GM21576 (cell line): ENCODE data around the gene UTS2R.
"Not testable (repeated sequence)": the region's sequence is repeated elsewhere in the genome, so short reads cannot be mapped to it uniquely, and the experiment has no call there.

Source experiments
- ATAC-seq: cut with Tn5 transposase; IDR thresholded peaks from one replicate; pipeline ENCODE4 v1.9.1; 2021; ENCODE audit warnings: mild to moderate bottlenecking, moderate library complexity; ENCODE audit not compliant: unreplicated experiment

Gene UTS2R

DNA sequence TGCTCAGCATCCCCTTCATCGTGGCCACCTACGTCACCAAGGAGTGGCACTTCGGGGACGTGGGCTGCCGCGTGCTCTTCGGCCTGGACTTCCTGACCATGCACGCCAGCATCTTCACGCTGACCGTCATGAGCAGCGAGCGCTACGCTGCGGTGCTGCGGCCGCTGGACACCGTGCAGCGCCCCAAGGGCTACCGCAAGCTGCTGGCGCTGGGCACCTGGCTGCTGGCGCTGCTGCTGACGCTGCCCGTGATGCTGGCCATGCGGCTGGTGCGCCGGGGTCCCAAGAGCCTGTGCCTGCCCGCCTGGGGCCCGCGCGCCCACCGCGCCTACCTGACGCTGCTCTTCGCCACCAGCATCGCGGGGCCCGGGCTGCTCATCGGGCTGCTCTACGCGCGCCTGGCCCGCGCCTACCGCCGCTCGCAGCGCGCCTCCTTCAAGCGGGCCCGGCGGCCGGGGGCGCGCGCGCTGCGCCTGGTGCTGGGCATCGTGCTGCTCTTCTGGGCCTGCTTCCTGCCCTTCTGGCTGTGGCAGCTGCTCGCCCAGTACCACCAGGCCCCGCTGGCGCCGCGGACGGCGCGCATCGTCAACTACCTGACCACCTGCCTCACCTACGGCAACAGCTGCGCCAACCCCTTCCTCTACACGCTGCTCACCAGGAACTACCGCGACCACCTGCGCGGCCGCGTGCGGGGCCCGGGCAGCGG is 3.2 kb downstream of the UTS2R start:
- no peak for ATAC-seq

- no peak for ATAC-seq
These were observed 3.9 kb downstream of the UTS2R start for GRCh38 chr17:82375359-82376041.

GRCh38 chr17:82376042-82376730 is 4.6 kb downstream of the UTS2R start:
- no peak for ATAC-seq

GRCh38 chr17:82377294-82377693 is 5.7 kb downstream of the UTS2R start:
- not testable (repeated sequence) for ATAC-seq

DNA sequence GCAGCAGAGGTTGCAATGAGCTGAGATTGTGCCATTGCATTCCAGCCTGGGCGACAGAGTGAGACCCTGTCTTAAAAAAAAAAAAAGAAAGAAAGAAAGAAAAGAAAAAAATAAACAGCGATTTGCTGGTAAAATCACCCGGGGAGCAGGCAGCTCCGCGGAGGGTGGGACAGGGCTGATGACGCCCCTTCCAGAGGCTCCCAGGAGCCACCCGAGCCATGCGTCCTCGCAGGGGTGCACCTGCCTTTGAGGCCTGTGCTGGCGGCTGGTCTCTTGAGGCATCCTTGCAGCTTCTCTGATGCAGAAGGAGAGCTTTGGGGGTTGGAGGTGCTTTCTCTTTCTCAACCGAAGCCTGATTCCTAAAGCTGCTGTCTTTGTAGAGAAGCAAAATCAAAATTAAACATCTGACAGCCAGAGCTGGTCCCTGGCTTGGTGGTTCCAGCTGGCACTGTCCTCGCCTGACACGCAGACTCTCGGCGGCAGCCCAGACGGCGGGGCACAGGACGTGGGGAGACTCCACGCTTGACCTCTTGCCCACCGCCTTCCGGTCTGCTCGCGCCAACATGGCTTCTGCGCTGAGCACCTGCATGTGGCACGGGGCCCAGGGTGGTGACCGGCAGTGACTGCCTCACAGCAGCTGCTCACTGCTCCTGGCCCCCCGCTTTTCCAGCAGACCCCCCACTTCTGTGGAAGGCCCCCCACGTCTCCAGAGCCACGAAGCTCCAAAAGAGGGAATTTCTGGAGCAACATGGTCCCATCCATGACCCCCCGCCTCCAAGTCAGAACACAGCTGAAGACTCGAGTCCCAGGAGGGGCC is 6.6 kb downstream of the UTS2R start:
- no peak for ATAC-seq

DNA sequence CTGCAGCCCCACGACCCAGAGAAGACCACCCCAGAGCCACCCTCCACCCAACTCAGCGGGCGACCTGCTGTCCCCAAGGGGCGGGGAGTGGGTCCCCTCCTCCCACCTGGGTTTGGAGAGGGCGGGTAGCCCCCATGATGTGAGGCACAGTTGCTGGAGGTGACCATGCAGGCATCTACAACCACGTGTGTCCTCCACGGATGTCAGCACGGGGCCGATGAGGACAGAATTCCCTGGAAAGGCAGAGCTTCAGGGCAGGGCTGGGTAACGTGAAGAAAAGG is 7.1 kb downstream of the UTS2R start:
- ATAC-seq, result no peak

GRCh38 chr17:82380860-82381702 is 9.5 kb downstream of the UTS2R start:
- ATAC-seq, result no peak

DNA sequence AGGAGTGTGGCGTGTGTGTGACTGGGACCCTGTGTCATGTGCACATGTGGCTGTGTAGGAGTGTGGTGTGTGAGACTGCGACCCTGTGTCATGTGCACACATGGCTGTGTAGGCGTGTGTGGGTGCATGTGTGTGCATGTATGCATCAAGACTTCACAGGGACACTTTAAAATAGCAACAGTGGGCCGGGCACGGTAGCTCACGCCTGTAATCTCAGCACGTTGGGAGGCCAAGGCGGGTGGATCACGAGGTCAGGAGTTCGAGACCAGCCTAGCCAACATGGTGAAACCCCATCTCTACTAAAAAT is 10.1 kb downstream of the UTS2R start:
- not testable (repeated sequence) for ATAC-seq

DNA sequence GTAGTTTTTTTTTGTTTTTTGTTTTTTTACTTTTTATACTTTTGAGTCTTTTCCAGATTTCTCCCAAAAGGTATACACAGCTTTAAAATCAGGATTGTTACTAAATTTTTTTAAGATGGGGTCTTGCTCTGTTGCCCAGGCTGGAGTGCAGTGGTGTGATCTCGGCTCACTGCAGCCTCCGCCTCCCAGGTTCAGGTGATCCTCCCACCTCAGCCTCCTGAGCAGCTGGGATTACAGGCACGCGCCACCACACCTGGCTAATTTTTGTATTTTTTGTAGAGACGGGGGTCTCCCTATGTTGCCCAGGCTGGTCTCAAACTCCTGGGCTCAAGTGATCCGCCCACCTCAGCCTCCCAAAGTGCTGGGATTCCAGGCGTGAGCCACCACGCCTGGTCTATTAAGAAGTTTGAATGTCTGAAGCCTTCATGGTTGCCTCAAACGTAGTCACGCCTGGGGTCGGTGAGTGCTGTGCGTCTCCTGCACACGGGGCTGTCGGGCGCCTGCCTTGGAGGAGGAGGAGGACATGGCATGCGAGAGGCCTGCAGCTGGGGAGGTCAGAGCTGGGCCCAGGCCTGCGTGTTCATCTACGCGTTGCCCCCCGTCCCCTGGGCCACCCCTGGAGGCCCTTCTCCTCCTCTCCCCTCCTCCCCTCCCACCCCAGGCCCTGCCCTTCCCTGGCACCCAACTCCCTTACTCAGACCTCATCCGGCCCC is 10.8 kb downstream of the UTS2R start:
- not testable (repeated sequence) for ATAC-seq

DNA sequence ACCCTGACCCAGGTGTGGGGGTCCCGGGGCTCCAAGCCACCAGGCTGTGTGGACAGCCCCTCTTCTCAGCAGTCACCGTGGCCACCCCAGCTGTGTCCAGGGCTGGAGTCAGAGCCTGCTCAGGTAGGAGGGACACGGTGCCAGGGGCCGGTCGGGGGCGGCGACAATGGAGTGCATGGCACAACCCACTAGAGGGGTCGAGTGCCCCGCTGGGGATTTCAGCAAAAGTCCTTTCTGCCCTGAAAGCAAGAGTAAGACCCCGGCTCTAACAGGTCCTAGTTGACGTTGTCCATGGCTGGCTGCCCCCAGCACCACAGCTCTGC is 11.3 kb downstream of the UTS2R start:
- no peak for ATAC-seq

GRCh38 chr17:82383411-82383810 is 11.8 kb downstream of the UTS2R start:
- ATAC-seq, result no peak

DNA sequence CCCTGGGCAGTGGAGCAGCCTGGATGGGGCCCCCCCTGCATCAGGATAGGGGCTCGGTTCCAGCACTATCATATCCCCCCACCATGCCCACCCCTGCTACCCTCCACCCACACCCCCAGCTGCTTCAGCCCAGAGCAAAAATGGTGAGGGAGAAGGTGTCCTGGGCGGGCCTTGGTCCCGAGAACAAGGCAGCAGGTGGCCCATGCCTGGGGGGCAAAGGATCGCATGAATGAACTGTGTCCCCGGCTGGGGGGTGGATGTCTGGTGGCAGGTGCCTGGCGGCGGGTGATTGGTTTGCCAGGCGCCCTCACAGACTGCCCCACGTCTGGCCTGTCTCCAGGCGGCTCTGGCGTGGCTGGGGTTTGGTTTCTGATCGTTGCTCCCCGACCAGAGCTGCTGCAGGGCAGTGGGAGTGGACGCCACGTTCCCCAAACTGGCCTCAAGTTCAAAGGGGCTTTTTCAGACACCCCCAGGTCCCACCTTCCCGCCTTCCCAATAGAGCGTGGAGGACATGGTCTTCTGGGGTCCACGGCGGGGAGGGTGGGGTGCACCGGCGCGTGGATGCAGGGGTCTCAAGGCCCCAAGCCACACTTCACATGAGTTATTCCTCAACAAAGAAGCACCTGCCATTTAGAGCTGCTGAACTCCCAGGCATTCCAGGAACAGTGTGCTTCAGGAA is 12.6 kb downstream of the UTS2R start:
- ATAC-seq, result no peak

GRCh38 chr17:82384730-82385481 is 13.3 kb downstream of the UTS2R start:
- no peak for ATAC-seq

GRCh38 chr17:82385559-82386254 is 14.1 kb downstream of the UTS2R start:
- no peak for ATAC-seq

DNA sequence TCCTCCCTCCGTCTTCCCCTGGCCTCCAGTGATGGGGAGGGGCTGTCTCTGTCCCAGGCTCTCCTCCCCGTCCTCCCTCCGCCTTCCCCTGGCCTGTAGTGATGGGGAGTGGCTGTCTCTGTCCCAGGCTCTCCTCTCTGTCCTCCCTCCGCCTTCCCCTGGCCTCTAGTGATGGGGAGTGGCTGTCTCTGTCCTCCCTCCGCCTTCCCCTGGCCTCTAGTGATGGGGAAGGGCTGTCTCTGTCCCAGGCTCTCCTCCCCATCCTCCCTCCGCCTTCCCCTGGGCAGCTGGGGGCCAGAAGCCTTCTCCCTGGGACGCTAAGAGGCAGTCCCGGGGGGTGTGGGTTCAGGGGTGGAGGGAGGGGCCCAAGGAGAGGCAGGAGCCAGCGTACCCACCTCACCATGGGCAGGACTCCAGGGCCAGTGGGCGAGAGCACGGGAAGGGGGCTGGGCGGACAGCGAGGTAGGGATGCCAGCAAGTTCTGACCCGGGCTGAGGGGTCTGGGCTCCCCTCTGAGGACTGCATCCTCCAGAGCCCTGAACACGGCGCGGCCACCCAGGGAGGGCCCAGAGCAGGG is 14.8 kb downstream of the UTS2R start:
- no peak for ATAC-seq

DNA sequence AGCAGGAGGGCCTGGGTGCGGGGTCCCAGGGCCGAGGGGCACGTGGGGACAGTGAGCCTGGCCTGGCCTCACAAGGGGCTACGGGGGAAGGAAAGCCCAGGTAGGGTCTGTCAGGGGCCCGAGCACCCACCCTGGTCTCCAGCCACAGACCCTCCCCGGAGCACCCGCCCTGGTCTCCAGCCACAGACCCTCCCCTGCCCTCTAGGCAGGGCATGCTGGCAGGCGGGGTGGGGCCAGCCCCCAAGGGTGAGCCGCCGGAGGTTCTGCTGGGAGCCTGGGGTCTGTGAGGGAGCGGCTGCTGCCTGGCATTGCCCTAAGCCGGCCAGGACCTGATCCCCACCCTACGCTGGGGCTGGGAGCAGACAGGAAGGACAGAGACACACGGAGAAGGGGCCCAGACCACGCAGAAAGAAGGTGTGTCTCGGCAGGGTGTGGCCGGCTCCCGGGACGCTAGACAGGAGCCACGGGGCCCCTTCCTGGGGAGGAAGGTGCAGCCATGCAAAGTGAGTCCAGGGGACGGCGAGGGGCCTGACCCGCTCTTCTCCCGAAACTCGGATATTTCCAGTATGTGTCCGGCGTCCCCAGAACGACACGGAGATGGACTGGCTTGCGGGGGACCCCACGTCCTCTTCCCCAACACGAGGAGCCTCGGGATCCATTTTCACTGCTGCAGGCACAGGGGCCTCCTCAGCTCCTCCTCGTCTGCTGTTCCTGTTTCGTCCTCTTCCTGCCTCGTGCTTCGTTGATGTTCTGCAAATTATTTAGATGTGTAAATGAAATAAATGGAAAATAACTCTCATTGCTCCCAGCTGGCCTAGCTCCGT is 15.5 kb downstream of the UTS2R start:
- no peak for ATAC-seq

DNA sequence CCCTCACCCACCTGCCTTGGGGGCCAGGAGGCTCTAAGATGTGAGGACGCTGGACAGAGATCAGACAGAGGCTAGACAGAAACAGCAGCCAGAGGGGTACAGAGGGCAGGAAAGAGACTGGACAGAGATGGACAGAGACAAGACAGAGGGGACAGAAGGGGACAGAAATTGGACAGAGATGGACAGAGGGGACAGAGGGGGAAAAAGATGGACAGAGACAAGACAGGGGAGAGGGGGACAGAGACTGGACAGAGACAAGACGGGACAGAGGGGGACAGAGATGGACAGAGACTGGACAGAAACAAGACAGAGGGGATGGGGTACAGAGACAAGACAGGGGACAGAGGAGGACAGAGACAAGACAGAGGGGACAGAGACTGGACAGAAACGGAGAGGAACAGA is 16.1 kb downstream of the UTS2R start:
- ATAC-seq, result no peak
